C4-2B (cell line): Measurements from ENCODE around the gene ZNF491.

Experiments used
- ZFX ChIP-seq: fragments of 450-650 bp; IDR thresholded peaks from 2 replicates; pipeline ENCODE4 v1.6.1; 2017
- TF ChIP-seq, protein P1 (sequence below): fragments of 450-650 bp; conservative IDR thresholded peaks from 2 replicates; pipeline ENCODE4 v1.5.1; 2017; ENCODE audit warnings: mild to moderate bottlenecking

DNA sequence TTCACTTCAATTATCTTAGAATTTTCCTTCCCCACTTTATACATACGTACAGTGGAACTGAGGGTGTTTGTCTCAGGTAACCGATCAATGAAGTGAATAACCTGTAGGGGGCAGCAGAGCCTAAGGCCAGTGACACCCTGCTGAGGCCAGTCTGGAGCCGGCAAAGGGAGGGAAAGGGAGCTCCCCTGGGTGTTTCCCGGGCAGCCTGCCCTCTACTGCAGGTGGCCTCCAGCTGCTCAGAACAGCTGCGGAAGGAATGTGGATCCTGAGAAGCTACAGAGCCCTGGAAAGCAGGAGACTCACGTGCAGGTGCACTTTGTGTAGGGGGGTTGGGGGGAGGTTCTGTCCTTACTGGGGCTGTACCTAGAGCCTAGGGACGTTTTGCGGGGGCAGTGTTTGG lies 832 bp upstream of the ZNF491 start:
- TF ChIP-seq, protein P1, sequence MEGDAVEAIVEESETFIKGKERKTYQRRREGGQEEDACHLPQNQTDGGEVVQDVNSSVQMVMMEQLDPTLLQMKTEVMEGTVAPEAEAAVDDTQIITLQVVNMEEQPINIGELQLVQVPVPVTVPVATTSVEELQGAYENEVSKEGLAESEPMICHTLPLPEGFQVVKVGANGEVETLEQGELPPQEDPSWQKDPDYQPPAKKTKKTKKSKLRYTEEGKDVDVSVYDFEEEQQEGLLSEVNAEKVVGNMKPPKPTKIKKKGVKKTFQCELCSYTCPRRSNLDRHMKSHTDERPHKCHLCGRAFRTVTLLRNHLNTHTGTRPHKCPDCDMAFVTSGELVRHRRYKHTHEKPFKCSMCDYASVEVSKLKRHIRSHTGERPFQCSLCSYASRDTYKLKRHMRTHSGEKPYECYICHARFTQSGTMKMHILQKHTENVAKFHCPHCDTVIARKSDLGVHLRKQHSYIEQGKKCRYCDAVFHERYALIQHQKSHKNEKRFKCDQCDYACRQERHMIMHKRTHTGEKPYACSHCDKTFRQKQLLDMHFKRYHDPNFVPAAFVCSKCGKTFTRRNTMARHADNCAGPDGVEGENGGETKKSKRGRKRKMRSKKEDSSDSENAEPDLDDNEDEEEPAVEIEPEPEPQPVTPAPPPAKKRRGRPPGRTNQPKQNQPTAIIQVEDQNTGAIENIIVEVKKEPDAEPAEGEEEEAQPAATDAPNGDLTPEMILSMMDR = peak; percentile 92
- TF ChIP-seq ZFX = no peak
